Esophagus squamous epithelium (tissue), 4 donors: Measurements from ENCODE around the gene RPAIN.

ENCODE experiments used
- CTCF ChIP-seq, 6 experiments: fragments of 450-650 bp in 4 of 6; fragments of 200-600 bp in 2 of 6; sonication (generic) in 2 of 6; IDR thresholded peaks; one replicate each; pipeline ENCODE4 v1.5.1; 2016 to 2019; ENCODE audit warnings: antibody characterized with exemption in 6 of 6, mild to moderate bottlenecking in 4 of 6, moderate library complexity in 4 of 6
- POLR2A ChIP-seq, 4 donors: fragments of 450-650 bp; IDR thresholded peaks; one replicate each; pipeline ENCODE4 v1.6.1; 2017; ENCODE audit warnings: antibody characterized with exemption in 4 of 4, mild to moderate bottlenecking in 4 of 4, moderate library complexity in 3 of 4

- TF ChIP-seq CTCF (IDR thresholded peaks at IDR 0.05): no peak
- TF ChIP-seq POLR2A (IDR thresholded peaks at IDR 0.05): peak in 3 of 4 donors; percentile 79 to 91 (median 87)
These were observed 525 bp upstream of the RPAIN start, which contains the start of gene NUP88 for GRCh38 chr17:5419356-5419958.
